ENCODE measurements around the gene NHERF2. TPM values are rescaled to one million over a fixed set of nuclear protein-coding genes. Genes with fewer than 3 reads are reported as not detected.

Gene NHERF2
- total RNA-seq, 1 experiment from 2014 or later = 104 TPM

GRCh38 chr16:2031081-2031577 lies 4.4 kb downstream of the NHERF2 start:
- CTCF ChIA-PET = no interaction called here
- POLR2A ChIA-PET (ENCODE audit: unreplicated experiment) = no interaction called here
- Histone ChIP-seq H3K9me3 (ENCODE audit: insufficient read depth, low read depth) (no peaks in the 10 kb centered on the region), H3F3A (ENCODE audit: insufficient read depth, low read depth) (peaks cover 9% of the 10 kb centered on the region; the same call in 1 of the 2 replicates), H4K20me1 (ENCODE audit: insufficient read depth) (peaks cover 4% of the 10 kb centered on the region; the same call in 1 of the 2 replicates), H3K4me3 (no peak overlapping the region), H3K4me2 (no peak overlapping the region), H2AFZ (no peak overlapping the region), H3K79me2 (ENCODE audit: low read depth) (0 out of 2 replicates have a peak, but pooled peaks cover 4% of the 10 kb centered on the region), H3K27me3 (ENCODE audit: insufficient read depth, low read depth) (no peaks in the 10 kb centered on the region), H3K9me2 (ENCODE audit: insufficient read depth) (no peaks in the 10 kb centered on the region), H3K36me3 (ENCODE audit: low read depth) (no peaks in the 10 kb centered on the region), H3K4me1 (replicated peaks; ENCODE audit: insufficient read depth) (peaks cover 18% of the 10 kb centered on the region), H3K27ac (no peak overlapping the region)
- no TSS peak for BruUV-seq (replicated peaks)
- no peak for DNase-seq
- TF ChIP-seq EZH2 (IDR thresholded peaks at IDR 0.05; ENCODE audit: low read depth) = no peak
- no peak for TF ChIP-seq CTCF (conservative IDR thresholded peaks at IDR 0.05)
- intact Hi-C loops (cut with micrococcal nuclease; ENCODE audit: unreplicated experiment) = no loop called here

GRCh38 chr16:2032285-2033056 lies 5.8 kb downstream of the NHERF2 start:
- Histone ChIP-seq H3K4me3 (no peak overlapping the region), H3K79me2 (ENCODE audit: low read depth) (0 out of 2 replicates have a peak, but pooled peaks cover 4% of the 10 kb centered on the region), H3K27ac (no peak overlapping the region), H3K4me2 (no peak overlapping the region), H3F3A (ENCODE audit: insufficient read depth, low read depth) (peaks cover 8% of the 10 kb centered on the region; the same call in 1 of the 2 replicates), H2AFZ (no peak overlapping the region), H3K9me3 (ENCODE audit: insufficient read depth, low read depth) (no peaks in the 10 kb centered on the region), H3K9me2 (ENCODE audit: insufficient read depth) (no peaks in the 10 kb centered on the region), H3K4me1 (replicated peaks; ENCODE audit: insufficient read depth) (peaks cover 15% of the 10 kb centered on the region), H3K36me3 (ENCODE audit: low read depth) (no peaks in the 10 kb centered on the region), H4K20me1 (ENCODE audit: insufficient read depth) (peaks cover 2% of the 10 kb centered on the region; the same call in 1 of the 2 replicates), H3K27me3 (ENCODE audit: insufficient read depth, low read depth) (no peaks in the 10 kb centered on the region)
- TF ChIP-seq EZH2 (IDR thresholded peaks at IDR 0.05; ENCODE audit: low read depth) (no peak), CTCF (conservative IDR thresholded peaks at IDR 0.05) (no peak)
- CTCF ChIA-PET = interaction anchor here (0.6 kb wide), 1 partner anchor 127 kb away, joined by 3 read pairs; no protein-coding TSS in a partner anchor
- intact Hi-C loops (cut with micrococcal nuclease; ENCODE audit: unreplicated experiment) = loop anchor here (2.0 kb wide), 1 partner anchor 14 kb away; the partner anchor contains the start of genes NTHL1 and TSC2
- BruUV-seq (replicated peaks) = no TSS peak
- POLR2A ChIA-PET (ENCODE audit: unreplicated experiment) = interaction anchor here (0.5 kb wide), 1 partner anchor 123 kb away, joined by 4 read pairs; the partner anchor contains the start of gene TRAF7
- no peak for DNase-seq

- no peak overlapping the region for H2AFZ ChIP-seq
These were observed 6.6 kb downstream of the NHERF2 start for GRCh38 chr16:2033057-2033908.

More at GRCh38 chr16:2033057-2033908, 6.6 kb downstream of the NHERF2 start:
- Histone ChIP-seq H3K79me2 (ENCODE audit: low read depth) (no peaks in the 10 kb centered on the region), H3K4me1 (replicated peaks; ENCODE audit: insufficient read depth) (peaks cover 10% of the 10 kb centered on the region), H3K9me2 (ENCODE audit: insufficient read depth) (no peaks in the 10 kb centered on the region), H3K27me3 (ENCODE audit: insufficient read depth, low read depth) (no peaks in the 10 kb centered on the region), H3K36me3 (ENCODE audit: low read depth) (no peaks in the 10 kb centered on the region), H3K27ac (no peak overlapping the region), H3F3A (ENCODE audit: insufficient read depth, low read depth) (no peaks in the 10 kb centered on the region), H3K9me3 (ENCODE audit: insufficient read depth, low read depth) (no peaks in the 10 kb centered on the region), H3K4me3 (no peak overlapping the region), H4K20me1 (ENCODE audit: insufficient read depth) (no peaks in the 10 kb centered on the region), H3K4me2 (0 out of 2 replicates have a peak overlapping the region, but pooled peaks have one; percentile 27)
- peak in 1 of 2 experiments; percentile 71 for DNase-seq
- ChIA-PET CTCF (no interaction called here), POLR2A (ENCODE audit: unreplicated experiment) (interaction anchor here (0.6 to 1.0 kb wide), 3 partner anchors 14 to 121 kb away, joined by 3 to 4 read pairs (median 3); partner anchors contain the start of genes NTHL1 and TSC2)
- no peak for TF ChIP-seq EZH2 (IDR thresholded peaks at IDR 0.05; ENCODE audit: low read depth)
- TF ChIP-seq CTCF (conservative IDR thresholded peaks at IDR 0.05) = no peak
- intact Hi-C loops (cut with micrococcal nuclease; ENCODE audit: unreplicated experiment) = loop anchor here (2.0 kb wide), 1 partner anchor 14 kb away; the partner anchor contains the start of genes NTHL1 and TSC2
- TSS peak; percentile 25 for BruUV-seq (replicated peaks)

Measured in PC-9 (cell line).